CD4-positive, alpha-beta T cell (primary cell): ENCODE results near the gene ANKK1. TPM values are rescaled to one million over a fixed set of nuclear protein-coding genes. Genes with fewer than 3 reads are reported as not detected.

Experiments used
- ATAC-seq: fragments of 200-7000 bp; cut with Tn5 transposase; one replicate; pipeline ENCODE4 v1.10.0; 2022; ENCODE audit warnings: mild to moderate bottlenecking; ENCODE audit not compliant: poor library complexity
- CTCF ChIA-PET: fragments of 350-600 bp; sonication (Branson Sonifier 250); formaldehyde crosslinking; loops from one replicate; lab custom pipeline; 2021; ENCODE audit warnings: antibody characterized with exemption, inconsistent platforms; lab: Charles Lee
- POLR2A ChIA-PET: fragments of 350-600 bp; sonication (Branson Sonifier 250); formaldehyde crosslinking; loops from one replicate; lab custom pipeline; 2021; ENCODE audit warnings: antibody characterized with exemption, inconsistent platforms; lab: Charles Lee
- DNase-seq, 14 experiments: peaks; one replicate each; pipeline ENCODE4 v3.0.0-alpha.2; 2013 to 2020; ENCODE audit warnings: mixed read lengths in 2 of 14
- H3K27ac ChIP-seq, 2 donors: one replicate each; pipeline versions ENCODE4 v1.5.1 to v1.7.0; 2013; ENCODE audit warnings: low read length in 2 of 2, low read depth in 1 of 2, mild to moderate bottlenecking in 1 of 2
- H3K27me3 ChIP-seq, 2 experiments: 1 replicate in 1 of 2; 2 replicates in 1 of 2; pipeline versions ENCODE4 v1.6.1 to v1.7.0; 2013; ENCODE audit warnings: low read length in 2 of 2, control low read depth in 1 of 2, mild to moderate bottlenecking in 1 of 2, moderate library complexity in 1 of 2; ENCODE audit not compliant: insufficient read depth in 2 of 2, control insufficient read depth in 1 of 2
- H3K36me3 ChIP-seq: one replicate; pipeline ENCODE4 v1.6.1; 2013; ENCODE audit warnings: low read length, control low read depth; ENCODE audit not compliant: insufficient read depth
- H3K4me1 ChIP-seq: one replicate; pipeline ENCODE4 v1.6.1; 2013; ENCODE audit warnings: low read length, control low read depth; ENCODE audit not compliant: insufficient read depth
- H3K4me3 ChIP-seq: one replicate; pipeline ENCODE4 v1.5.1; 2013; ENCODE audit warnings: mild to moderate bottlenecking, low read length, moderate library complexity
- H3K9me3 ChIP-seq, 2 experiments: 1 replicate in 1 of 2; 2 replicates in 1 of 2; pipeline versions ENCODE4 v1.6.1 to v1.7.0; 2013; ENCODE audit warnings: low read length in 2 of 2, mild to moderate bottlenecking in 2 of 2, control low read depth in 1 of 2, moderate library complexity in 1 of 2; ENCODE audit not compliant: control insufficient read depth in 1 of 2, insufficient read depth in 1 of 2
- H3K27ac Mint-ChIP-seq: one replicate; pipeline ENCODE4 v1.8.0; 2020; ENCODE audit warnings: mixed read lengths
- H3K27me3 Mint-ChIP-seq: one replicate; pipeline ENCODE4 v1.8.0; 2021; ENCODE audit warnings: mixed read lengths
- H3K36me3 Mint-ChIP-seq: one replicate; pipeline ENCODE4 v1.8.0; 2021; ENCODE audit warnings: low read depth, mixed read lengths
- H3K4me1 Mint-ChIP-seq: one replicate; pipeline ENCODE4 v1.8.0; 2021; ENCODE audit warnings: low read depth, mixed read lengths
- H3K4me3 Mint-ChIP-seq: one replicate; pipeline ENCODE4 v1.8.0; 2020; ENCODE audit warnings: mild to moderate bottlenecking, mixed read lengths
- H3K9me3 Mint-ChIP-seq: one replicate; pipeline ENCODE4 v1.8.0; 2020; ENCODE audit warnings: mixed read lengths
- CTCF ChIP-seq: fragments of 200-600 bp; IDR thresholded peaks from one replicate; pipeline ENCODE4 v1.8.0; 2022; ENCODE audit warnings: antibody characterized with exemption, mild to moderate bottlenecking
- intact Hi-C, 2 experiments: fragments of 100-400 bp; cut with DNase I in 1 of 2; cut with micrococcal nuclease in 1 of 2; formaldehyde crosslinking; loops; one replicate each; pipeline versions ENCODE4 v1.15.1 to v1.9.0; 2023 to 2025; cut with DNase I, micrococcal nuclease
- total RNA-seq, 174 experiments: library from RNA in 2 of 174; stranded (reverse) in 2 of 174; gene quantifications; one replicate each; pipeline ENCODE4 v1.2.3 and lab custom pipeline; 2021 to 2026

Gene ANKK1
- total RNA-seq, 2 experiments from 2014 or later: 1.2 to 1.6 TPM

DNA sequence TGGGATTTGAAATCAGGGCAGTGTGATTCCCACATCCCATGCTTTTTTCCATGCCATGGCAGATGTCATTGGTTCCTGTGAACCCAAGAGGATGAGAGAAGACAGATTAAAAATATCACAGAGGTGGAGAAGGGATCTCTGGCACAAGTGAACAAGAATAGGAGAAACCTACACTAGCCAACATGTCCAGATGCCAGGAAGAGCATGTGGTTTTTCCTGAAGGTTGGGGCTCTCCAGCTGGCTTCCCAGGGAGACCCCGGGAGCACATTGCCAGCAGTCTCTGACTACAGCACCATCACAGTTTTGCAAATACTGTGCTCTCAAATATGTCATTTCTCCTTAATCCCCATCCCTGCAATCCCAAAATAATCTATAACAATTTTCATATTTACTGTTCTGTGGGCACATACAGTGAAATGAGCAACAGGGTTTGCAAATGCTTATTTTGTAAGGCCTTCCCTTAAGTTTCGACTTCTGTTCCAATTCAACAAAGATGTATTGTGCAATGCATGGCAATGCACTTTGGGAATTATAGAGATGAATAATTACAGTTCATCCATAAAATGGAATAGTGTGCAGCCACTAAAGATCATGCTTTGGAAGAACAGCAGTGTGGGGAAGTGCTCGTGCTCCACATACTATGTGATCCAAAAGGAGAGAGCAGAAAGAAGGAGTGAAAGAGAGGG, 4.8 kb downstream of the ANKK1 start:
- peaks cover 7% of the 10 kb centered on the region for H3K4me1 ChIP-seq
- TF ChIP-seq CTCF: no peak
- H3K36me3 ChIP-seq: no peaks in the 10 kb centered on the region
- intact Hi-C loops: no loop called here
- DNase-seq (no peak), ATAC-seq (no peak)
- H3K27ac ChIP-seq: no peak overlapping the region
- ChIA-PET POLR2A (no interaction called here), CTCF (no interaction called here)
- no peaks in the 10 kb centered on the region for H3K9me3 Mint-ChIP-seq
- H3K9me3 ChIP-seq: peaks cover 0 to 4% of the 10 kb centered on the region in 2 experiments
- H3K27ac Mint-ChIP-seq: no peak overlapping the region
- H3K27me3 Mint-ChIP-seq: peaks cover under 1% of the 10 kb centered on the region
- H3K27me3 ChIP-seq: peaks cover 15 to 26% of the 10 kb centered on the region in 2 experiments
- H3K4me1 Mint-ChIP-seq: no peaks in the 10 kb centered on the region
- H3K4me3 Mint-ChIP-seq: no peak overlapping the region
- no peaks in the 10 kb centered on the region for H3K36me3 Mint-ChIP-seq
- no peak overlapping the region for H3K4me3 ChIP-seq

GRCh38 chr11:113393501-113393985, 6.0 kb downstream of the ANKK1 start:
- no peaks in the 10 kb centered on the region for H3K4me1 ChIP-seq
- Mint-ChIP-seq H3K27me3 (no peaks in the 10 kb centered on the region), H3K36me3 (no peaks in the 10 kb centered on the region), H3K4me3 (no peak overlapping the region), H3K27ac (no peak overlapping the region), H3K4me1 (no peaks in the 10 kb centered on the region), H3K9me3 (no peaks in the 10 kb centered on the region)
- ChIA-PET POLR2A (no interaction called here), CTCF (no interaction called here)
- intact Hi-C loops: no loop called here
- H3K9me3 ChIP-seq: no peaks in the 10 kb centered on the region
- H3K4me3 ChIP-seq: no peak overlapping the region
- ATAC-seq (no peak), DNase-seq (no peak)
- H3K27me3 ChIP-seq: peaks cover 3 to 19% of the 10 kb centered on the region in 2 experiments
- no peaks in the 10 kb centered on the region for H3K36me3 ChIP-seq
- TF ChIP-seq CTCF: no peak
- no peak overlapping the region for H3K27ac ChIP-seq

DNA sequence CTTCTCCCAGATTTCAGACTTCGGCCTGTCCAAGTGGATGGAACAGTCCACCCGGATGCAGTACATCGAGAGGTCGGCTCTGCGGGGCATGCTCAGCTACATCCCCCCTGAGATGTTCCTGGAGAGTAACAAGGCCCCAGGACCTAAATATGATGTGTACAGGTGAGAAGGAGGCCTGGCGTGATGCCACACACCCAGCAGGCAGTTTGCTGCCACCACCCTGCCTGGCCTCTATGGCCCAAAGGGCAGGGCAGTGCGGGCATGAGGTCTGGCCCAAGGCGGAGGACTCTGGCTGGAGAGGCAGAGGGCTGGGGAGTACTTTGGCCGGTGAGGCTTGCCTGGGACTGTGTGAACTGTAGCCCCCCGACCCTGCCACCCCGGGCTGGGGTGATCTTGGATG, 7.3 kb downstream of the ANKK1 start:
- CTCF ChIA-PET: no interaction called here
- intact Hi-C loops: no loop called here

More for the DNA sequence above, 7.3 kb downstream of the ANKK1 start:
- Histone ChIP-seq H3K4me3 (no peak overlapping the region), H3K4me1 (no peaks in the 10 kb centered on the region), H3K27me3 (peaks cover 0 to 6% of the 10 kb centered on the region in 2 experiments), H3K36me3 (no peaks in the 10 kb centered on the region), H3K27ac (no peak overlapping the region), H3K9me3 (no peaks in the 10 kb centered on the region)
- no peaks in the 10 kb centered on the region for H3K36me3 Mint-ChIP-seq
- POLR2A ChIA-PET: interaction anchor here (0.5 kb wide), 1 partner anchor 81 kb away, joined by 3 read pairs; no protein-coding TSS in a partner anchor
- ATAC-seq (no peak), DNase-seq (no peak)
- no peak overlapping the region for H3K4me3 Mint-ChIP-seq
- no peak overlapping the region for H3K27ac Mint-ChIP-seq
- no peak for TF ChIP-seq CTCF
- no peaks in the 10 kb centered on the region for H3K27me3 Mint-ChIP-seq
- H3K4me1 Mint-ChIP-seq: no peaks in the 10 kb centered on the region
- no peaks in the 10 kb centered on the region for H3K9me3 Mint-ChIP-seq
